HG03520 (cell line): ENCODE results near the gene SMIM45.

ENCODE experiments used
- ATAC-seq: cut with Tn5 transposase; IDR thresholded peaks from one replicate; pipeline ENCODE4 v1.9.1; 2021; ENCODE audit warnings: mild to moderate bottlenecking, moderate library complexity; ENCODE audit not compliant: unreplicated experiment

Gene SMIM45

GRCh38 chr22:41951898-41952474, at the start of gene SMIM45:
Gene SMIM45, plus strand, starts transcription at chr22:41952150.
- no peak for ATAC-seq

- ATAC-seq, result no peak
Measured at GRCh38 chr22:41902932-41903421, 49.0 kb upstream of the SMIM45 start.

GRCh38 chr22:41904450-41905410, 47.2 kb upstream of the SMIM45 start:
- no peak for ATAC-seq

GRCh38 chr22:41905411-41906202, 46.3 kb upstream of the SMIM45 start:
- ATAC-seq, result no peak

GRCh38 chr22:41906822-41907221, 45.1 kb upstream of the SMIM45 start:
- ATAC-seq, result no peak

- ATAC-seq, result no peak
Measured at GRCh38 chr22:41907436-41908401, 44.2 kb upstream of the SMIM45 start.

- no peak for ATAC-seq
Measured at GRCh38 chr22:41908411-41909309, 43.3 kb upstream of the SMIM45 start.

GRCh38 chr22:41909310-41910049, 42.5 kb upstream of the SMIM45 start:
- ATAC-seq, result no peak

GRCh38 chr22:41910050-41911000, 41.6 kb upstream of the SMIM45 start:
- ATAC-seq, result no peak

- ATAC-seq, result no peak
Measured at GRCh38 chr22:41911001-41911611, 40.8 kb upstream of the SMIM45 start.

- no peak for ATAC-seq
Measured at GRCh38 chr22:41912338-41913039, 39.5 kb upstream of the SMIM45 start.

GRCh38 chr22:41913040-41913719, 38.8 kb upstream of the SMIM45 start:
- no peak for ATAC-seq

- ATAC-seq, result no peak
Measured at GRCh38 chr22:41913842-41914534, 38.0 kb upstream of the SMIM45 start.

GRCh38 chr22:41914611-41915034, 37.3 kb upstream of the SMIM45 start:
- ATAC-seq, result no peak
